Dendritic cell treated with granulocyte-macrophage colony-stimulating factor and Interleukin-4, amounts not matched to agents 40 ng/mL and 50 ng/mL, for 4 days (primary cell): ENCODE results near the gene HHIPL2.
"Not testable (repeated sequence)": the region's sequence is repeated elsewhere in the genome, so short reads cannot be mapped to it uniquely, and the experiment has no call there.

Experiments
- H3K27ac Mint-ChIP-seq: one replicate; pipeline ENCODE4 v1.8.0; 2022; ENCODE audit warnings: mild to moderate bottlenecking, mixed read lengths
- H3K27me3 Mint-ChIP-seq: one replicate; pipeline ENCODE4 v1.8.0; 2022; ENCODE audit warnings: mild to moderate bottlenecking, mixed read lengths
- H3K36me3 Mint-ChIP-seq: one replicate; pipeline ENCODE4 v1.8.0; 2022; ENCODE audit warnings: low read depth, mixed read lengths
- H3K4me1 Mint-ChIP-seq: one replicate; pipeline ENCODE4 v1.8.0; 2022; ENCODE audit warnings: low read depth, mixed read lengths
- H3K4me3 Mint-ChIP-seq: one replicate; pipeline ENCODE4 v1.8.0; 2022; ENCODE audit warnings: mild to moderate bottlenecking, moderate library complexity, mixed read lengths
- H3K9me3 Mint-ChIP-seq: one replicate; pipeline ENCODE4 v1.8.0; 2022; ENCODE audit warnings: mixed read lengths
- intact Hi-C: fragments of 100-400 bp; cut with micrococcal nuclease; formaldehyde crosslinking; loops from one replicate; pipeline ENCODE4 v1.15.0; 2022

HHIPL2 gene

GRCh38 chr1:222523852-222524251 is 24.1 kb downstream of the HHIPL2 start:
- intact Hi-C loops: no loop called here
- H3K4me3 Mint-ChIP-seq: no peak overlapping the region
- H3K4me1 Mint-ChIP-seq: no peaks in the 10 kb centered on the region
- H3K27ac Mint-ChIP-seq: no peak overlapping the region
- H3K36me3 Mint-ChIP-seq: no peaks in the 10 kb centered on the region
- H3K27me3 Mint-ChIP-seq: no peaks in the 10 kb centered on the region
- no peaks in the 10 kb centered on the region for H3K9me3 Mint-ChIP-seq

- no peak overlapping the region for H3K4me3 Mint-ChIP-seq
- H3K27me3 Mint-ChIP-seq: no peaks in the 10 kb centered on the region
- intact Hi-C loops: no loop called here
- H3K27ac Mint-ChIP-seq: no peak overlapping the region
- no peaks in the 10 kb centered on the region for H3K36me3 Mint-ChIP-seq
- no peaks in the 10 kb centered on the region for H3K9me3 Mint-ChIP-seq
- H3K4me1 Mint-ChIP-seq: no peaks in the 10 kb centered on the region
These were observed 25.6 kb downstream of the HHIPL2 start for GRCh38 chr1:222522105-222522915.

GRCh38 chr1:222521299-222522104 is 26.4 kb downstream of the HHIPL2 start:
- intact Hi-C loops: no loop called here
- H3K4me3 Mint-ChIP-seq: no peak overlapping the region
- H3K9me3 Mint-ChIP-seq: no peaks in the 10 kb centered on the region
- H3K27me3 Mint-ChIP-seq: no peaks in the 10 kb centered on the region
- H3K36me3 Mint-ChIP-seq: no peaks in the 10 kb centered on the region
- H3K27ac Mint-ChIP-seq: no peak overlapping the region
- H3K4me1 Mint-ChIP-seq: no peaks in the 10 kb centered on the region

- H3K27ac Mint-ChIP-seq, H3K4me3 Mint-ChIP-seq, H3K9me3 Mint-ChIP-seq, H3K36me3 Mint-ChIP-seq, H3K4me1 Mint-ChIP-seq, intact Hi-C loops, H3K27me3 Mint-ChIP-seq: not testable (repeated sequence)
These were observed 58.4 kb downstream of the HHIPL2 start for GRCh38 chr1:222489496-222489895.

GRCh38 chr1:222487774-222488173 is 60.1 kb downstream of the HHIPL2 start:
- H3K27me3 Mint-ChIP-seq, H3K36me3 Mint-ChIP-seq, H3K4me1 Mint-ChIP-seq, H3K27ac Mint-ChIP-seq, H3K4me3 Mint-ChIP-seq, intact Hi-C loops, H3K9me3 Mint-ChIP-seq: not testable (repeated sequence)

GRCh38 chr1:222484005-222484404 is 63.9 kb downstream of the HHIPL2 start:
- H3K27me3 Mint-ChIP-seq, H3K4me3 Mint-ChIP-seq, H3K9me3 Mint-ChIP-seq, intact Hi-C loops, H3K27ac Mint-ChIP-seq, H3K4me1 Mint-ChIP-seq, H3K36me3 Mint-ChIP-seq: not testable (repeated sequence)

- H3K9me3 Mint-ChIP-seq, H3K27ac Mint-ChIP-seq, intact Hi-C loops, H3K36me3 Mint-ChIP-seq, H3K27me3 Mint-ChIP-seq, H3K4me1 Mint-ChIP-seq: not testable (repeated sequence)
- peak overlapping the region; percentile 30 for H3K4me3 Mint-ChIP-seq
These were observed 68.3 kb downstream of the HHIPL2 start for GRCh38 chr1:222479567-222479966.

- H3K9me3 Mint-ChIP-seq, H3K36me3 Mint-ChIP-seq, H3K4me3 Mint-ChIP-seq, H3K4me1 Mint-ChIP-seq, H3K27ac Mint-ChIP-seq, intact Hi-C loops, H3K27me3 Mint-ChIP-seq: not testable (repeated sequence)
These were observed 71.5 kb downstream of the HHIPL2 start for GRCh38 chr1:222476436-222476835.

GRCh38 chr1:222473717-222474116 is 74.2 kb downstream of the HHIPL2 start:
- H3K27me3 Mint-ChIP-seq, H3K4me1 Mint-ChIP-seq, H3K36me3 Mint-ChIP-seq, H3K4me3 Mint-ChIP-seq, H3K27ac Mint-ChIP-seq, intact Hi-C loops, H3K9me3 Mint-ChIP-seq: not testable (repeated sequence)

- H3K27me3 Mint-ChIP-seq, H3K27ac Mint-ChIP-seq, H3K4me1 Mint-ChIP-seq, H3K4me3 Mint-ChIP-seq, H3K36me3 Mint-ChIP-seq, H3K9me3 Mint-ChIP-seq, intact Hi-C loops: not testable (repeated sequence)
These were observed 74.9 kb downstream of the HHIPL2 start for GRCh38 chr1:222472776-222473540.
